CD14-positive monocyte (primary cell): ENCODE measurements around the gene ANKRD34B. TPM values are rescaled to one million over a fixed set of nuclear protein-coding genes. Genes with fewer than 3 reads are reported as not detected.
A peak's percentile ranks its signal among the peaks of the same experiment; 100 is the strongest.

Experiments
- DNase-seq, 3 donors: peaks; one replicate each; pipeline ENCODE4 v3.0.0-alpha.2; 2011 to 2022
- H2AFZ ChIP-seq: 2 replicates; pipeline ENCODE4 v1.6.0; 2012; ENCODE audit warnings: mild to moderate bottlenecking, low read depth, low read length, inconsistent platforms; ENCODE audit not compliant: insufficient read depth, poor library complexity, severe bottlenecking
- H3K27ac ChIP-seq, 2 donors: 1 replicate in 1 of 2; 2 replicates in 1 of 2; pipeline ENCODE4 v1.5.1; 2012 to 2013; ENCODE audit warnings: low read length in 2 of 2, control low read depth in 1 of 2, inconsistent platforms in 1 of 2, low read depth in 1 of 2, mild to moderate bottlenecking in 1 of 2
- H3K27me3 ChIP-seq, 2 donors: one replicate each; pipeline versions ENCODE4 v1.6.0 to v1.6.1; 2011 to 2013; ENCODE audit warnings: low read length in 2 of 2; ENCODE audit not compliant: control insufficient read depth in 2 of 2, insufficient read depth in 2 of 2
- H3K36me3 ChIP-seq, 2 donors: replicated peaks in 1 of 2; 1 replicate in 1 of 2; 2 replicates in 1 of 2; pipeline versions ENCODE4 v1.5.1 to v1.6.1; 2012 to 2013; ENCODE audit warnings: low read length in 2 of 2, control low read depth in 1 of 2, inconsistent platforms in 1 of 2, mild to moderate bottlenecking in 1 of 2; ENCODE audit not compliant: insufficient read depth in 2 of 2, control insufficient read depth in 1 of 2
- H3K4me1 ChIP-seq, 2 donors: 1 replicate in 1 of 2; 2 replicates in 1 of 2; pipeline versions ENCODE4 v1.5.1 to v1.6.1; 2012 to 2013; ENCODE audit warnings: low read length in 2 of 2, control low read depth in 1 of 2, inconsistent platforms in 1 of 2, mild to moderate bottlenecking in 1 of 2, moderate library complexity in 1 of 2; ENCODE audit not compliant: insufficient read depth in 2 of 2, control insufficient read depth in 1 of 2
- H3K4me2 ChIP-seq: replicated peaks from 2 replicates; pipeline ENCODE3; 2012; ENCODE audit warnings: low read length, moderate library complexity, mild to moderate bottlenecking; ENCODE audit not compliant: poor library complexity, severe bottlenecking; ENCODE audit errors: extremely low read depth
- H3K4me3 ChIP-seq, 3 experiments: fragments of 200-600 bp in 1 of 3; sonication (generic) in 1 of 3; replicated peaks in 1 of 3; 1 replicate in 2 of 3; 2 replicates in 1 of 3; pipeline ENCODE4 v1.5.1; 2011 to 2013; ENCODE audit warnings: low read length in 3 of 3, mild to moderate bottlenecking in 3 of 3, control low read depth in 2 of 3, low read depth in 2 of 3, inconsistent platforms in 1 of 3, moderate library complexity in 1 of 3
- H3K79me2 ChIP-seq: 2 replicates; pipeline ENCODE4 v1.6.0; 2012; ENCODE audit warnings: mild to moderate bottlenecking, control low read depth, inconsistent platforms, low read length, moderate library complexity; ENCODE audit not compliant: insufficient read depth
- H3K9ac ChIP-seq: 2 replicates; pipeline ENCODE4 v1.6.0; 2017; ENCODE audit warnings: low read length, mild to moderate bottlenecking; ENCODE audit not compliant: insufficient read depth, poor library complexity, severe bottlenecking
- H3K9me3 ChIP-seq, 2 donors: replicated peaks in 1 of 2; 1 replicate in 1 of 2; 2 replicates in 1 of 2; pipeline versions ENCODE4 v1.5.1 to v1.6.1; 2012 to 2013; ENCODE audit warnings: low read length in 2 of 2, control low read depth in 1 of 2; ENCODE audit not compliant: control insufficient read depth in 1 of 2, insufficient read depth in 1 of 2
- H4K20me1 ChIP-seq: 2 replicates; pipeline ENCODE4 v1.6.0; 2012; ENCODE audit warnings: mild to moderate bottlenecking, low read length, control low read depth, moderate library complexity; ENCODE audit not compliant: insufficient read depth
- H3K27ac Mint-ChIP-seq, 7 donors: one replicate each; pipeline ENCODE4 v1.8.0; 2020; ENCODE audit warnings: mild to moderate bottlenecking in 7 of 7, mixed read lengths in 7 of 7, moderate library complexity in 6 of 7, inconsistent platforms in 2 of 7
- H3K27me3 Mint-ChIP-seq, 3 donors: one replicate each; pipeline ENCODE4 v1.8.0; 2021 to 2022; ENCODE audit warnings: low read depth in 3 of 3, mild to moderate bottlenecking in 3 of 3, mixed read lengths in 3 of 3, moderate library complexity in 3 of 3, inconsistent platforms in 1 of 3
- H3K36me3 Mint-ChIP-seq, 2 donors: one replicate each; pipeline ENCODE4 v1.8.0; 2020; ENCODE audit warnings: mixed read lengths in 2 of 2, inconsistent platforms in 1 of 2, mild to moderate bottlenecking in 1 of 2
- H3K4me1 Mint-ChIP-seq: one replicate; pipeline ENCODE4 v1.8.0; 2020; ENCODE audit warnings: mild to moderate bottlenecking, mixed read lengths
- H3K4me3 Mint-ChIP-seq, 2 donors: one replicate each; pipeline ENCODE4 v1.8.0; 2020; ENCODE audit warnings: mild to moderate bottlenecking in 2 of 2, mixed read lengths in 2 of 2, moderate library complexity in 1 of 2
- H3K9me3 Mint-ChIP-seq, 7 donors: one replicate each; pipeline ENCODE4 v1.8.0; 2020 to 2022; ENCODE audit warnings: mixed read lengths in 7 of 7, mild to moderate bottlenecking in 6 of 7, moderate library complexity in 6 of 7, inconsistent platforms in 2 of 7
- CTCF ChIP-seq: fragments of 200-600 bp; IDR thresholded peaks from one replicate; pipeline ENCODE4 v1.8.0; 2022; ENCODE audit warnings: antibody characterized with exemption, mild to moderate bottlenecking
- WGBS: methylation state at CpG from one replicate; pipeline ENCODE4 v1.1.5; 2013; ENCODE audit warnings: missing lambda C conversion rate; ENCODE audit not compliant: insufficient coverage; 5-methylcytosine and 5-hydroxymethylcytosine counted together
- intact Hi-C, 2 donors: fragments of 100-400 bp; cut with micrococcal nuclease; formaldehyde crosslinking; loops; one replicate each; pipeline versions ENCODE4 v1.15.0 to v1.15.1; 2023
- polyA plus RNA-seq, 3 donors: library from polyadenylated mRNA; depleted of rRNA in 1 of 3; unstranded in 2 of 3; stranded (reverse) in 1 of 3; fragments of 300-500 nt in 2 of 3; fragments of >200 nt in 1 of 3; fragmentation: Illumina TruSeq in 2 of 3; gene quantifications; 1 replicate in 2 of 3; 2 replicates in 1 of 3; pipeline ENCODE4 v1.2.3, GENCODE V29; 2012 to 2021

The ANKRD34B gene
- polyA plus RNA-seq, 3 donors, result 0.43 to 2.0 (median 1.3) TPM

GRCh38 chr5:80618438-80618837, 48.4 kb upstream of the ANKRD34B start:
- Histone ChIP-seq H3K9ac (no peak overlapping the region), H3K4me3 (no peak overlapping the region), H3K4me2 (no peak overlapping the region), H3K4me1 (peaks cover 29 to 38% of the 10 kb centered on the region in 2 donors), H3K79me2 (no peaks in the 10 kb centered on the region), H3K27ac (no peak overlapping the region), H3K36me3 (no peaks in the 10 kb centered on the region), H4K20me1 (no peaks in the 10 kb centered on the region), H3K9me3 (no peaks in the 10 kb centered on the region), H3K27me3 (no peaks in the 10 kb centered on the region), H2AFZ (no peak overlapping the region)
- TF ChIP-seq CTCF, result no peak
- no peak for DNase-seq
- Mint-ChIP-seq H3K27ac (peak overlapping the region in 1 of 7 donors; percentile 23), H3K36me3 (peaks cover 11 to 13% of the 10 kb centered on the region in 2 donors), H3K27me3 (peaks cover 0 to 3% (median 0%) of the 10 kb centered on the region in 3 donors), H3K4me1 (peaks cover 25% of the 10 kb centered on the region), H3K9me3 (peaks cover 0 to 8% (median 4%) of the 10 kb centered on the region in 7 donors), H3K4me3 (no peak overlapping the region)
- intact Hi-C loops, result no loop called here
- no CpG with 5 or more reads among the region's 4 CpGs for WGBS

- Mint-ChIP-seq H3K9me3 (peaks cover 3 to 9% (median 3%) of the 10 kb centered on the region in 7 donors), H3K27me3 (peaks cover 0 to 2% (median 0%) of the 10 kb centered on the region in 3 donors), H3K4me3 (no peak overlapping the region), H3K4me1 (peaks cover 12% of the 10 kb centered on the region), H3K36me3 (peaks cover 7% of the 10 kb centered on the region in 2 donors), H3K27ac (no peak overlapping the region)
- DNase-seq, result no peak
- H3K36me3 ChIP-seq, result no peaks in the 10 kb centered on the region
- H3K9ac ChIP-seq, result no peak overlapping the region
- WGBS, result 97% methylated on average over 14 of the region's 17 CpGs
- no peak overlapping the region for H3K4me2 ChIP-seq
- no peaks in the 10 kb centered on the region for H3K27me3 ChIP-seq
- H4K20me1 ChIP-seq, result no peaks in the 10 kb centered on the region
- H3K4me3 ChIP-seq, result no peak overlapping the region
- H3K79me2 ChIP-seq, result no peaks in the 10 kb centered on the region
- TF ChIP-seq CTCF, result no peak
- H3K4me1 ChIP-seq, result peaks cover 11 to 12% of the 10 kb centered on the region in 2 donors
- H3K27ac ChIP-seq, result no peak overlapping the region
- intact Hi-C loops, result no loop called here
- H2AFZ ChIP-seq, result no peak overlapping the region
- H3K9me3 ChIP-seq, result peaks cover 4 to 5% of the 10 kb centered on the region in 2 donors
These were observed 45.3 kb upstream of the ANKRD34B start for GRCh38 chr5:80615266-80615914.
